T-helper 1 cell treated with Interleukin-12 subunit alpha and Interleukin-12 subunit beta and Interleukin-4 antibody, amounts not matched to agents 30 μg/mL and 1 μg/mL, for 36 hours (primary cell): ENCODE data around the gene DDOST.

ENCODE experiments used
- H3K27ac Mint-ChIP-seq: one replicate; pipeline ENCODE4 v1.8.0; 2021; ENCODE audit warnings: mild to moderate bottlenecking, mixed read lengths
- H3K27me3 Mint-ChIP-seq: one replicate; pipeline ENCODE4 v1.8.0; 2021; ENCODE audit warnings: low read depth, mixed read lengths
- H3K36me3 Mint-ChIP-seq: one replicate; pipeline ENCODE4 v1.8.0; 2021; ENCODE audit warnings: low read depth, mixed read lengths
- H3K4me1 Mint-ChIP-seq: one replicate; pipeline ENCODE4 v1.8.0; 2021; ENCODE audit warnings: low read depth, mixed read lengths
- H3K4me3 Mint-ChIP-seq: one replicate; pipeline ENCODE4 v1.8.0; 2021; ENCODE audit warnings: mild to moderate bottlenecking, moderate library complexity, mixed read lengths
- H3K9me3 Mint-ChIP-seq: one replicate; pipeline ENCODE4 v1.8.0; 2021; ENCODE audit warnings: mixed read lengths

Gene DDOST

DNA sequence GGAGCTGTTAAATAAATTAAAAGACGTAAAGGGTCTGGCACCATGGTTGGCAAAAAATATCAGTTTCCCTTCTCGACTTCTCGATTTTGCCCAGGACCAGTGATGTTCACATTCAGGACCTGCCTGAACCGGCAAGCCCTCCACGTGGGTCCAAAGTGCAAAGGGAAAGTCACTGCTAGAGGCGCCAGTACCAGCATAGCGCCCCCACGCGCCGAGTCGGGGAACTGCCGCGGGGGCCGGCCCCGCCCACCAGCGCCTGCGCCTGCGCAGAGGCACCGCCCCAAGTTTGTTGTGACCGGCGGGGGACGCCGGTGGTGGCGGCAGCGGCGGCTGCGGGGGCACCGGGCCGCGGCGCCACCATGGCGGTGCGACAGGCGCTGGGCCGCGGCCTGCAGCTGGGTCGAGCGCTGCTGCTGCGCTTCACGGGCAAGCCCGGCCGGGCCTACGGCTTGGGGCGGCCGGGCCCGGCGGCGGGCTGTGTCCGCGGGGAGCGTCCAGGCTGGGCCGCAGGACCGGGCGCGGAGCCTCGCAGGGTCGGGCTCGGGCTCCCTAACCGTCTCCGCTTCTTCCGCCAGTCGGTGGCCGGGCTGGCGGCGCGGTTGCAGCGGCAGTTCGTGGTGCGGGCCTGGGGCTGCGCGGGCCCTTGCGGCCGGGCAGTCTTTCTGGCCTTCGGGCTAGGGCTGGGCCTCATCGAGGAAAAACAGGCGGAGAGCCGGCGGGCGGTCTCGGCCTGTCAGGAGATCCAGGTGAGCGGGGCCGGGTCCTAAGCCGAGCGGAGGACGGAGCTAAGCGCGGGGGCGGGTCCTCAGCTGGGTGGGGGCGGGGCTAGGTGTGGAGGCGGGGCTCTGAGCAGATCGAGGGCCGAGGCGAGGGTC lies 27.7 kb downstream of the DDOST start, which contains the start of gene PINK1:
Gene PINK1 (plus strand): TSS at position 269 of the 875 bp plus-strand sequence. CDS start 91 bp downstream, at position 360.
- peaks cover 9% of the 10 kb centered on the region for H3K4me1 Mint-ChIP-seq
- peak within 1 kb of the TSS; percentile 36 for H3K27ac Mint-ChIP-seq
- peak within 1 kb of the TSS; percentile 81 for H3K4me3 Mint-ChIP-seq
- no peaks in the 10 kb centered on the region for H3K36me3 Mint-ChIP-seq
- no peaks in the 10 kb centered on the region for H3K9me3 Mint-ChIP-seq
- peaks cover 4% of the 10 kb centered on the region for H3K27me3 Mint-ChIP-seq

DNA sequence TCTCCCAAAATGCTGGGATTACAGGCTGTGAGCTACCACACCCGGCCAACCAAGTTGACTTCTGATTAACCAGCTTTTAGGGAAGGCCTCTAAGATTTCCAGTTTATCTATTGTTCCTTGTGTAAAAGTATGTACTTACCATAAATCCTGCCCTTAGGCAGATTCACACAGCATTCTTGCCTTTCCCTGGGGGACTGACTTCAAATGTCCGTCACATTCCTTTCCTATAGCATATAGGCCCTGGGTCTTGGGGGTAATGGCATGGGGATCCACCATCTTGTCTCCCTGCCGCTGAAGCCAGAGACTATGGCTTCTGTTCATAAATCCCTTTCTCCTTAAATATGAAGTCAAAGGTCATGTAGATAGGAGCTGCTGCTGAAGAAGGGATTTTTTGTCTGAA lies 28.8 kb downstream of the DDOST start:
- H3K27me3 Mint-ChIP-seq = peaks cover 4% of the 10 kb centered on the region
- H3K4me1 Mint-ChIP-seq = peaks cover 9% of the 10 kb centered on the region
- no peaks in the 10 kb centered on the region for H3K9me3 Mint-ChIP-seq
- H3K36me3 Mint-ChIP-seq = no peaks in the 10 kb centered on the region
- H3K4me3 Mint-ChIP-seq = peak overlapping the region; percentile 70
- H3K27ac Mint-ChIP-seq = no peak overlapping the region

DNA sequence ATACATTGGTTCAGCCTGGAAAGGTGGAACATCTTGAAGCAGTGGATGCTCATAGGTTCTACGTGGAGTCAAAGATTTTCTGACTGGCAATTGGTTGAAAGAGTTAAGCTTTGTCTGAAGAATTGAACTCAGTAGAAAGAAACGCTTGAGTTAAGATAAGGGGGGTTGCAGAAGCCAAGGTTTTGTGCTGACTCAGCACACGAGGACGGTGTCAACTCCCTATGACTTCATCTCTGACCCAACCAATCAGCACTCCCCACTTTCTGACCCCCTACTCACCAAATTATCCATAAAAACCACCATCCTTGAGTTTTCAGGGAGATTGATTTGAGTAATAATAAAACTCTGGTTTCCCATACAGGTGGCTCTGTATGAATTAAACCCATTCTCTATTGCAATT lies 30.4 kb downstream of the DDOST start:
- H3K4me3 Mint-ChIP-seq = no peak overlapping the region

DNA sequence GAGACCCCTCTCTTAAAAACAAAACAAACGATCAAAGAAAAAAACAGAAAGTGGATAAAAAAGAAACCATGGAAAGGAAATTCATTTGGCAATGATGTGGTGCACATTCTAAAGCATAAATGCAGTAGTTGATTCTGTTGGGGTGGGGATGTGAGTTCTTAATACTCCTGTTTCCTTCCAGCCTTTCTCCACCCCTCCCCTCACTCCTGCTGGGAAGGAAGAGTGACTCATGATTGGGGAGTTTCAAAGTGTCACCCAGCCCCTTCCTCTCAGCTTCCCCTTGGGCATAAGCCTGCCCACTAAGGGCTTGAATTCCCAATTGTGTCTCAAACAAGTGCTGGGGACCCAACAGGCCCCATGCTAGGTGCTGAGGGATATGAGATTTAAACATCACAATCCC lies 34.6 kb downstream of the DDOST start:
- no peaks in the 10 kb centered on the region for H3K4me1 Mint-ChIP-seq
- H3K9me3 Mint-ChIP-seq = no peaks in the 10 kb centered on the region
- no peaks in the 10 kb centered on the region for H3K36me3 Mint-ChIP-seq
- peaks cover 8% of the 10 kb centered on the region for H3K27me3 Mint-ChIP-seq
- H3K27ac Mint-ChIP-seq = no peak overlapping the region
- no peak overlapping the region for H3K4me3 Mint-ChIP-seq

More for the DNA sequence above, 30.4 kb downstream of the DDOST start:
- Mint-ChIP-seq H3K9me3 (no peaks in the 10 kb centered on the region), H3K27ac (no peak overlapping the region), H3K36me3 (no peaks in the 10 kb centered on the region), H3K4me1 (peaks cover 9% of the 10 kb centered on the region), H3K27me3 (peaks cover 6% of the 10 kb centered on the region)

DNA sequence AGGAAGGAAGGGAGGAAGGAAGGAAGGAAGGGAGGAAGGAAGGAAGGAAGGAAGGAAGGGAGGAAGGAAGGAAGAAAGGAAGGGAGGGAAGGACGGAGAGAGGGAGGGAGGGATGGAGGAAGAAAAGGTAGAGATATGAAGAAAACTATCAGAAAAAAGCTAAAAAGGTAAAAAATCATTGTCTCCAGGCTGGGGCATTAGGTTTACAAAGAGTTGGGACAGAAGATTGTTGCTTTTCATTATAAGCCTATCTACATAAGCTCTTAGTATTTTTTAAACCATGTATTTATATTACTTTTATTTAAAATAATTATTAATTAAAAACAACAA lies 35.1 kb downstream of the DDOST start:
- Mint-ChIP-seq H3K4me1 (no peaks in the 10 kb centered on the region), H3K27me3 (peaks cover 8% of the 10 kb centered on the region)

DNA sequence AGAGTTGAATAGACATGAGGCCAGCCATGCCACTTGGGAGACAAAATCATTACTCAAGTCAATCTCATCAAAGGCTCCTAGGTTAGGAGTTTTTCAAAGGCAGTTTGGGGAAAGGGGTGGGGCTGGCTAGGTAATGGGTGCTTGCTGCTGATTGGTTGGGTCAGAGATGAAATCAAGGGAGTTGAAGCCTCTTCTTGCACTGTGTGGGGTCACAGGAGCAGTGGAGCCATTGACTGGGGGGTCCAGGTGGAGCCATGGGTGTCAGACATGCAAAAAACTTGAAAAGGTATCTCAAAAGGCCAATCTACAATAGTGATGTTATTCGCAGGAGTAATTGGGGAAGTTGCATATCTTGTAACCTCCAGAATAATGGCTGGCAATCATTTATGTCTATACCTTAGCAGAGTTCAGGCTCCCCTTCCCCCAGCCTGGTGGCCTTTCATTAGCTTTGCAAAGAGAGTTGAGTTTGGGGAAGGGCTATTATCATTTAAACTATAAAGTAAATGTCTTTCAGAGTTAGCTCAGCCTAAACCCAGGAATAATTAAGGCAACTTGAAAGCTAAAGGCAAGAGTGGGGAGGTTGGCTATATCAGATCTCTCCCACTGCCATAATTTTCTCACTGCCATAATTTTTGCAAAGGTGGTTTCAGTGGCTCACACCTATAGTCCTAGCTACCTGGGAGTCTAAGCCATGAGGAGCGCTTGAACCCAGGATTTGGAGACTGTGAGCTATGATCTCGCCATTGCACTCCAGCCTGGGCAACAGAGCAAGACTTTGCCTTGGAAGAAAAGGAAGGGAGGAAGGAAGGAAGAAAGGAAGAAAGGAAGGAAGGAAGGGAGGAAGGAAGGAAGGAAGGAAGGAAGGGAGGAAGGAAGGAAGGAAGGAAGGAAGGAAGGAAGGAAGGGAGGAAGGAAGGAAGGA lies 35.7 kb downstream of the DDOST start:
- Mint-ChIP-seq H3K27me3 (peaks cover 8% of the 10 kb centered on the region), H3K27ac (no peak overlapping the region), H3K9me3 (no peaks in the 10 kb centered on the region), H3K36me3 (no peaks in the 10 kb centered on the region), H3K4me3 (no peak overlapping the region), H3K4me1 (no peaks in the 10 kb centered on the region)

More for the DNA sequence above, 35.1 kb downstream of the DDOST start:
- Mint-ChIP-seq H3K4me3 (no peak overlapping the region), H3K27ac (no peak overlapping the region), H3K36me3 (no peaks in the 10 kb centered on the region), H3K9me3 (no peaks in the 10 kb centered on the region)

DNA sequence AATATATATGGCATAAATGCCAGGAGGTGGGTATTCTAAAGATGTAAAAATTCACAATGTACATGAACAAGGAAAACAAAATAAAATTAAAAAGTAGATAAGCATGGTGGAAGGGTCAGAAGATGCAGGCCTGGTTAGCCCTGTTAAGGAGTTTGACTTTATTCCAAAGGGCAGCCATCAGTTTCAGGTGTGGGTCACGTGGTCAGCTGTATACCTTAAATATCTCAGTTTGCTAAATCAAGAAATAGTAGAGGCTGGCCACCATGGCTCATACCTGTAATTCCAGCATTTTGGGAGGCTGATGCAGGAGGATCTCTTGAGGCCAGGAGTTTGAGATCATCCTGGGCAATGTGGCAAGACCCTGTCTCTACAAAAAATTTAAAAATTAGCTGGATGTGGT lies 36.5 kb downstream of the DDOST start:
- Mint-ChIP-seq H3K4me1 (no peaks in the 10 kb centered on the region), H3K27me3 (peaks cover 8% of the 10 kb centered on the region), H3K4me3 (no peak overlapping the region), H3K27ac (no peak overlapping the region), H3K36me3 (no peaks in the 10 kb centered on the region), H3K9me3 (no peaks in the 10 kb centered on the region)

DNA sequence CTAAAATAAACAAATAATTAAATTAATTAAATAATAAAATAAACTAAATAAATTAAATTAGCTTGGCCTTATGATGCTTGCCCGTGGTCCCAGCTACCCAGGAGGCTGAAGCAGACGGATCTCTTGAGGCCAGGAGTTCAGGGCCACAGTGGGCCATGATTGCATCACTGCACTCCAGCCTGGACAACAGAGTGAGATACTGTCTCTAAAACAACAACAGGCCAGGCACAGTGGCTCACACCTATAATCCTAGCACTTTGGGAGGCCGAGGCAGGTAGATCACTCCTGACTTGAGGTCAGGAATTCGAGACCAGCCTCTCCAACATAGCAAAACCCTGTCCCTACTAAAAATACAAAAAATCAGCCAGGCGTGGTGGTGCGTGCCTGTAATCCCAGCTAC lies 40.2 kb downstream of the DDOST start:
- H3K36me3 Mint-ChIP-seq = no peaks in the 10 kb centered on the region
- H3K27me3 Mint-ChIP-seq = peaks cover 4% of the 10 kb centered on the region
- no peaks in the 10 kb centered on the region for H3K4me1 Mint-ChIP-seq
- H3K4me3 Mint-ChIP-seq = no peak overlapping the region
- no peak overlapping the region for H3K27ac Mint-ChIP-seq
- no peaks in the 10 kb centered on the region for H3K9me3 Mint-ChIP-seq

DNA sequence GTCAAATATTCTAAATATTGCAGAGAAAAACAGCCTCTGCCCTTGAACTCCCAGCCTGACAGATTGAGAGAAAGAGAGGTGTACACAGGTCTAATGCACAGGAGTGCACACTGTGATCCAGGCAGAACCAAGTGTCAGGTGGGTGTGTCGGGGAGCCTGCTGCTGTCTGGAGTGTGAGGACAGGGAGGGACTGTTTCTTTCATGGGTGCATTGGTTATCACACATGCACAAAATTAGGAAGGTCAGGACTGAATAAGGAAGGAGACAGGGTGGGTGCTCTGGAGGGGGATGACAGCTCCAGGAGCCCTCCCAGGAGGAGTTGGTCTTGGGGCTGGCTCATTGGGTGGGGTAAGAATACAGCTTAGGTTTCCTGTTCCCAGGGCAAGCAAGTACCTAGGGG lies 41.2 kb downstream of the DDOST start:
- Mint-ChIP-seq H3K27me3 (no peaks in the 10 kb centered on the region), H3K27ac (no peak overlapping the region), H3K36me3 (no peaks in the 10 kb centered on the region), H3K4me1 (no peaks in the 10 kb centered on the region), H3K9me3 (no peaks in the 10 kb centered on the region), H3K4me3 (no peak overlapping the region)

DNA sequence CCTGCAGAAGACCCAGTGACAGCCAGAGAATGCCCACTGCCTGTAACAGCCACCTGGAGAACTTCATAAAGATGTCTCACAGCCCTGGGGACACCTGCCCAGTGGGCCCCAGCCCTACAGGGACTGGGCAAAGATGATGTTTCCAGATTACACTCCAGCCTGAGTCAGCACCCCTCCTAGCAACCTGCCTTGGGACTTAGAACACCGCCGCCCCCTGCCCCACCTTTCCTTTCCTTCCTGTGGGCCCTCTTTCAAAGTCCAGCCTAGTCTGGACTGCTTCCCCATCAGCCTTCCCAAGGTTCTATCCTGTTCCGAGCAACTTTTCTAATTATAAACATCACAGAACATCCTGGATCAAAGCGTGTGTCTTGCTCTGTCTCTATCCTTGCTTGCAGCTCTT lies 42.6 kb downstream of the DDOST start:
- H3K4me1 Mint-ChIP-seq = no peaks in the 10 kb centered on the region
- H3K9me3 Mint-ChIP-seq = no peaks in the 10 kb centered on the region
- H3K36me3 Mint-ChIP-seq = no peaks in the 10 kb centered on the region
- H3K4me3 Mint-ChIP-seq = no peak overlapping the region
- no peak overlapping the region for H3K27ac Mint-ChIP-seq
- H3K27me3 Mint-ChIP-seq = no peaks in the 10 kb centered on the region

DNA sequence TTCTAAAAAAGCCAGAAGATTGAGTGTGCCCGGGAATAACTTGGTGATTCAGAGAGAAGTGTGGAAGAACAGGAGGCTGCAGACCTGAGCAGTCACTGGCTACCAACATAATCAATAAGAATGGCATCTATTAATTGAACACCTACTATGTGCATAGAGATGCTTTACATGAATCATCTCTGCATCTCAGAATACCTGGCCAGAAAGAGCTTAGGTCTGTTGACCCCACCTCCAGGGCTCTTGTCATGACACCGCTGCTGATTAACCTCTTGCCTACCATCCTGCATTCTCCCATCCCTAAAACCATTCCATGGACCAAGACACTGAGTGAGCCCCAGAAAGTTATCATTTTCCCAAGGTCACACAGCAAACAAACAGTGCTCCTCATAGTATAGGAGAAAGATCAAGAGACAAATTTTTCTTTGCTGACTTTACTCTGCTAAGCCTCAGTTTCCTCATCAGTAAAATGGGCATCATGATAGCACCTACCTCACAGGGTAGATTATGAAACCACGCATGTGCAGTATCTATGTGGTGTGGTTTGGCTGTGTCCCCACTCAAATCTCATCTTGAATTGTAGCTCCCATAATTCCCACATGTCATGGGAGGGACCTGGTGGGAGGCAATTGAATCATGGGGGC lies 44.2 kb downstream of the DDOST start:
- Mint-ChIP-seq H3K4me1 (no peaks in the 10 kb centered on the region), H3K36me3 (no peaks in the 10 kb centered on the region), H3K9me3 (no peaks in the 10 kb centered on the region), H3K27me3 (no peaks in the 10 kb centered on the region), H3K4me3 (no peak overlapping the region), H3K27ac (no peak overlapping the region)

DNA sequence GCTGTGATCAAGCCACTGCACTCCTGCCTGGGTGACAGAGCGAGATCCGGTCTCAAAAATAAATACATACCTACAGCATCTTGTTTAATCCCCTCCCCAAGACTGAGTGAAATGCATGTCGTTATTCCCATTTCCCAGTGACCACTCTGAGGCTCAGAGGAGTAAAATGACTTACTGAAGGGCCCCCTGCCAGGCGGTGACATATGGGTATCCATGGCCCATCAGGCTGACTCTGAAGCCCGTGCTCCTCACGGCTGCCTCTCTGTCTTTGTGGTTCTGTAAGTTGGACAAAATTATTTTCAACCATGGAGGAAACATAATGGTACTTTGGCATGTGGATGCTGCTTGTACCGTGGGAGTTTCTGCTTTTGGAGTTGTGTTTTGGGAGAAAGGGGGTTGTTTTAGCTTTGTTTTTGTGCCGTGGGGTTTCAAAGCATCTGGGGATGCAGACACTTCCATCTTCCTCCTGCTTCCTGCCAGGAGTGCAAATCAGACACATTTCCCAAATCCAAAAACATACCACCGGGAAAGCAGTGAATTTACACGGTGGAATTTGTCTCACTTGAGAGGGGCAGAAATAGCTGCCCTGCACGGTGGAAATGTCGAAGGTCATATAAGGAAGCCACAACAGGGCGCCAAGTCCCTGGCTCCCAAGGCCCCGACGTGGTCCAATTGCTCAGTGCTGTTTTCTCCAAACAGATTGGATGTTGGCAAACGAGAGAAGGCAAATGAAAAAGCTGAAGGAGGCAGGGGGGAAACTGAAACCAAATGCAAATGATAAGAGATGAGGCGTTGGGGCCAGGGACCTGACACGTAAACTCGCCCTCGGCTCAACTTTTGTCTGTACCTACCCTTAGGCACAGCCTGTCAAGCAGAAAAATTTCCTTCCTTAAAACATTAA lies 45.0 kb downstream of the DDOST start:
- no peak overlapping the region for H3K27ac Mint-ChIP-seq
- no peak overlapping the region for H3K4me3 Mint-ChIP-seq

DNA sequence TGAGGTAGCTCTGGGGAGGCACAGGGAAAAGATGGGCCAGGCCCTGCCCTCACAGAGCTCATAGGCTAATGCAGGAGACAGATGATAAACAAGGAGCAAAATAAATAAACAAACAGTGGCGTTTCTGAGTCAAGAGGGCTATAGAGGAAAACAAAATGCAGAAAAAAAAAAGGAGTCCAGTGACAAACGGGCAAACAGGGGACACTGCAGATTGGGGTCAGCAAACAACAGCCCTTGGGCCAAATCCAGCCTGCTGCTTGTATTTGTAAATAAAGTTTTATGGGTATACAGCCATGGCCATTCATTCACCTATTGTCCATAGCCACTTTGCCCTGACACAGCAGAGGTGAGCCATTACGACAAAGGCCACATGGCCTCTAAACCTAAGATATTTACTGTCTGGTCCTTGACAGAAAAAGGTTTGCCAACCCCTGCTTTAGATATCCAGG lies 47.0 kb downstream of the DDOST start:
- Mint-ChIP-seq H3K27me3 (no peaks in the 10 kb centered on the region), H3K4me3 (no peak overlapping the region), H3K36me3 (no peaks in the 10 kb centered on the region), H3K4me1 (no peaks in the 10 kb centered on the region), H3K27ac (no peak overlapping the region), H3K9me3 (no peaks in the 10 kb centered on the region)

More for the DNA sequence above, 45.0 kb downstream of the DDOST start:
- no peaks in the 10 kb centered on the region for H3K27me3 Mint-ChIP-seq
- no peaks in the 10 kb centered on the region for H3K36me3 Mint-ChIP-seq
- H3K9me3 Mint-ChIP-seq = no peaks in the 10 kb centered on the region
- no peaks in the 10 kb centered on the region for H3K4me1 Mint-ChIP-seq
